NCI-H146 (cell line): ENCODE measurements around the gene MAP1B.

Experiments
- DNase-seq: peaks from one replicate; lab custom pipeline; 2025; lab: John Stamatoyannopoulos, UW

Gene MAP1B

GRCh38 chr5:72194846-72195245 is 87.6 kb downstream of the MAP1B start:
- no peak for DNase-seq

- no peak for DNase-seq
These were observed 88.3 kb downstream of the MAP1B start for GRCh38 chr5:72195581-72195980.

- no peak for DNase-seq
These were observed 90.1 kb downstream of the MAP1B start for GRCh38 chr5:72197393-72197792.

- no peak for DNase-seq
These were observed 92.4 kb downstream of the MAP1B start for GRCh38 chr5:72199681-72200080.

- DNase-seq = no peak
These were observed 95.1 kb downstream of the MAP1B start for GRCh38 chr5:72202331-72202825.

GRCh38 chr5:72203251-72203845 is 96.1 kb downstream of the MAP1B start:
- no peak for DNase-seq

GRCh38 chr5:72204946-72205345 is 97.7 kb downstream of the MAP1B start:
- no peak for DNase-seq

- no peak for DNase-seq
These were observed 98.2 kb downstream of the MAP1B start for GRCh38 chr5:72205431-72206009.

- DNase-seq = no peak
These were observed 98.9 kb downstream of the MAP1B start for GRCh38 chr5:72206160-72206559.

- DNase-seq = no peak
These were observed 99.7 kb downstream of the MAP1B start for GRCh38 chr5:72206994-72207393.

GRCh38 chr5:72208324-72208926 is 101.2 kb downstream of the MAP1B start:
- no peak for DNase-seq

GRCh38 chr5:72209147-72210115 is 102.2 kb downstream of the MAP1B start:
- DNase-seq = no peak

- DNase-seq = no peak
These were observed 103.8 kb downstream of the MAP1B start for GRCh38 chr5:72210888-72211678.

GRCh38 chr5:72212171-72212570 is 104.9 kb downstream of the MAP1B start:
- no peak for DNase-seq

GRCh38 chr5:72213482-72213881 is 106.2 kb downstream of the MAP1B start:
- DNase-seq = no peak

GRCh38 chr5:72214168-72214567 is 106.9 kb downstream of the MAP1B start:
- no peak for DNase-seq

- DNase-seq = no peak
These were observed 109.5 kb downstream of the MAP1B start for GRCh38 chr5:72216756-72217155.

GRCh38 chr5:72221099-72221498 is 113.8 kb downstream of the MAP1B start:
- no peak for DNase-seq

- no peak for DNase-seq
These were observed 114.3 kb downstream of the MAP1B start for GRCh38 chr5:72221541-72221940.

GRCh38 chr5:72222521-72222920 is 115.2 kb downstream of the MAP1B start:
- DNase-seq = no peak

GRCh38 chr5:72223371-72223770 is 116.1 kb downstream of the MAP1B start:
- peak; percentile 76 for DNase-seq
